Measurements from ENCODE around the gene ACBD6. TPM values are rescaled to one million over a fixed set of nuclear protein-coding genes. Genes with fewer than 3 reads are reported as not detected.
A peak's percentile ranks its signal among the peaks of the same experiment; 100 is the strongest.

The ACBD6 gene
- total RNA-seq, 2 experiments from 2014 or later = 45.6 to 46.8 TPM

DNA sequence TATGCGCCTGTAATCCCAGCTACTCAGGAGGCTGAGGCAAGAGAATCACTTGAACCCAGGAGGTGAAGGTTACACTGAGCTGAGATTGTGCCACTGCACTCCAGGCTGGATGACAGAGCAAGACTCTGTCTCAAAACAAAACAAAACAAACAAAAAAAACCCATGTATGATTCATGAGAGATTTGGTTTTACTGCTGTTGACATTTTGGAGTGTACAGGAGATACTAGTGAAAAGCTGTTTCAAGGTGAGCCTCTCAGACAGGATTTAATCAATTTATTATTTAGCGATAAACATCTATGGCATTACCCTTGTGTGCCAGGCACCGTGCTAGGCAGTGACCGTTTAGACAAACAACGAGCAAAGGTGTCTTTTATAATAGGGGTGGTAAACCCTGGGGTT lies 255.8 kb downstream of the ACBD6 start:
- Mint-ChIP-seq H3K4me1 (peaks cover 4% of the 10 kb centered on the region), H3K4me3 (no peak overlapping the region), H3K36me3 (ENCODE audit: low read depth) (no peaks in the 10 kb centered on the region), H3K9me3 (ENCODE audit: low read depth) (no peaks in the 10 kb centered on the region), H3K27me3 (peaks cover 29% of the 10 kb centered on the region), H3K27ac (no peak overlapping the region)
- intact Hi-C loops (cut with DNase I, micrococcal nuclease) = no loop called here
- DNase-seq = no peak
- POLR2A ChIA-PET = interaction anchor here (0.7 kb wide), 1 partner anchor 255 kb away, joined by 3 read pairs; no protein-coding TSS in a partner anchor
- CTCF ChIA-PET = interaction anchor here (1.5 kb wide), 1 partner anchor 30 kb away, joined by 4 read pairs; no protein-coding TSS in a partner anchor
- ATAC-seq = peak; percentile 36

DNA sequence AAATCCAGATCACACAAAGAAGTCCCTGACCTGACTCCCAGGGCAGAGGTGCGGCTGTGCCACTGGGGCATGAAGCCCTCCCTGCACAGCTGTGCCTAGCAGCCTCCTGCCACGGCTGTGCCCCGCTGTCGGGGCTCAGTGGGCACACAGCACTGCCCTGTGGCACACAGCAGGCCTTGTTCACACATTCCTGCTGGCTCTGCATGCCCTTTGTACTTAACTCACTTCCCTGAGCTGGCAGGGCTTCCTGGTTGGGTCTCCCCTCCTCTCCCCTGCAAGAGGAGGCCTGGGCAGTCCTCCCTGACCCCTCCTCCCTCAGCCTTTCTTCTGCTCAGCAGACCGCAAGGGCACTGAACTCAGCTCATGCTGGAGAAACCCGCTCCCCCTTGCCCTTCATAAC lies 257.5 kb downstream of the ACBD6 start:
- ATAC-seq (no peak), DNase-seq (no peak)
- Mint-ChIP-seq H3K27me3 (peaks cover 37% of the 10 kb centered on the region), H3K9me3 (ENCODE audit: low read depth) (no peaks in the 10 kb centered on the region), H3K4me1 (peaks cover 4% of the 10 kb centered on the region), H3K27ac (no peak overlapping the region), H3K36me3 (ENCODE audit: low read depth) (no peaks in the 10 kb centered on the region), H3K4me3 (no peak overlapping the region)
- ChIA-PET CTCF (no interaction called here), POLR2A (no interaction called here)
- intact Hi-C loops (cut with DNase I, micrococcal nuclease) = no loop called here

DNA sequence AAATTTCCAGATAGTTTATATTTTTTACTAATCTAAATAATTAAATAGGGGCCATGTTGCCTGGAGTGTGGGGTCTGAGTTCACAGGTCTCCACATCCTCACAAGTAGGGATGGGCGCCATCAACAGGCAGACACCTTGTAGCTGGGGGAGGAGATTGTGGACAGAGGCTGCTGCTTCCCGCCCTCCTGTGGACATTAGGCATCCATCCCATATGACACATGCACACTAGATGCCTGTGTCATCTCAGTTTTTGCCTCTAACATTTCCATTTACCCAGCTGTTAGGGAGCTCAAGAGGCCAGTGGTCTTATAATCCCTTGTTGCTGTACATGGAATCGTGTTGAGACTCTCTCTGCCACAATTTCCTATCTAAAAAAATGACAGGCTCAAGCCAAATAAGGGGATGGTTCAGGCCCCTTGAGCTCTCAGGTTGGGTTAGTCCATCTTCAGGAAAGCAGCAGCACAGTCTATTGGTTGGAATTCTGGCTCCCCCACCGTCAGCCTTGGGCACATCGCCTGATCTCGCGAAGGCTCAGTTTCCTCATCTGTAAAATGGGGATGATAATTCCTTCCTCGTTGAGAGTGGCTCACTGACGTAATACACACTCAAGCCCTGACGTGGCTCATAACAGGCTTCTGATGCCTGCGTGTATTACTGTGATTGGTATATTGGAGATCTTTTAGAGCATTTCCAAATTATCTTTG lies 258.7 kb downstream of the ACBD6 start:
- peaks cover 4% of the 10 kb centered on the region for H3K4me1 Mint-ChIP-seq
- DNase-seq (no peak), ATAC-seq (no peak)
- no peaks in the 10 kb centered on the region for H3K9me3 Mint-ChIP-seq (ENCODE audit: low read depth)
- peaks cover 43% of the 10 kb centered on the region for H3K27me3 Mint-ChIP-seq
- ChIA-PET POLR2A (no interaction called here), CTCF (interaction anchor here (1.4 kb wide), 1 partner anchor 239 kb away, joined by 3 read pairs; no protein-coding TSS in a partner anchor)
- intact Hi-C loops (cut with DNase I, micrococcal nuclease) = no loop called here
- no peak overlapping the region for H3K4me3 Mint-ChIP-seq
- no peaks in the 10 kb centered on the region for H3K36me3 Mint-ChIP-seq (ENCODE audit: low read depth)
- no peak overlapping the region for H3K27ac Mint-ChIP-seq

DNA sequence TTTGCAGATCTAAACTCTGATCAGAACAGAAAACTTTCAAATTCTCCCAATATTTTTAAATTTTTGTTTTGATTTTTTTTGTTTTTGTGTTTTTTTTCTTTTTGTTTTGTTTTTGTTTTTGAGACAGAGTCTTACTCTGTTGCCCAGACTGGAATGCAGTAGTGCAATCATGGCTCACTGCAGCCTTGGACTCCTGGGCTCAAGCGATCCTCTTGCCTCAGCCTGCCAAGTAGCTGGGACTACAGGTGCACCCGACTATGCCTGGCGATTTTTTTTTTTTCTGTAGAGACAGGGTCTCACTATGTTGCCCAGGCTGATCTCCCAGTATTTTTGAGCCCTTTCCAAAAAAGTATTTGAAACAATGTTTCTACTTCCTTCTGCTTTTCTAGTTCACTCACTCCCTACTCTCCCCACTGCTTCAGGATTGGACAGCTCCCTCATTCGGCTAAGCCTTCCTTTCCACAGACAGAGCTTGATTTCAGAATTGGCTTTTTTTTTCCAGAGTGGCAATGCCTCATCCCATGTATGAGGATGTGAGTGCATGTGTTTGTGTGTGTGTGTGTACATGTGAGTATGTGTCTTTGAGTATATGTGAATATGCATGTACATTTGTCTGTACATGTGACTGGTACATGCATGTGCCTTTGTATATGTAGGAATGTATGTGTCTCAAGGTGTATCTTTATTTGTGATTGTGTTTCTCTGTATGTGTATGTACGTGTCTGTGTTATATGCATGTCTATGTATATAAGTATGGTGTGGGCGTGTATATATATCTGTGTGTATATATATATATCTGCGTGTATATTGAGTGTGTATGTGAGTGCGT lies 260.4 kb downstream of the ACBD6 start:
- POLR2A ChIA-PET = no interaction called here
- DNase-seq (no peak), ATAC-seq (no peak)
- Mint-ChIP-seq H3K36me3 (ENCODE audit: low read depth) (no peaks in the 10 kb centered on the region), H3K4me3 (no peak overlapping the region), H3K27me3 (peaks cover 58% of the 10 kb centered on the region), H3K4me1 (peaks cover 5% of the 10 kb centered on the region), H3K9me3 (ENCODE audit: low read depth) (no peaks in the 10 kb centered on the region), H3K27ac (no peak overlapping the region)
- CTCF ChIA-PET = interaction anchor here (1.1 to 1.4 kb wide), 3 partner anchors 11 to 240 kb away, joined by 3 to 5 read pairs (median 4); no protein-coding TSS in a partner anchor
- intact Hi-C loops (cut with DNase I, micrococcal nuclease) = no loop called here

DNA sequence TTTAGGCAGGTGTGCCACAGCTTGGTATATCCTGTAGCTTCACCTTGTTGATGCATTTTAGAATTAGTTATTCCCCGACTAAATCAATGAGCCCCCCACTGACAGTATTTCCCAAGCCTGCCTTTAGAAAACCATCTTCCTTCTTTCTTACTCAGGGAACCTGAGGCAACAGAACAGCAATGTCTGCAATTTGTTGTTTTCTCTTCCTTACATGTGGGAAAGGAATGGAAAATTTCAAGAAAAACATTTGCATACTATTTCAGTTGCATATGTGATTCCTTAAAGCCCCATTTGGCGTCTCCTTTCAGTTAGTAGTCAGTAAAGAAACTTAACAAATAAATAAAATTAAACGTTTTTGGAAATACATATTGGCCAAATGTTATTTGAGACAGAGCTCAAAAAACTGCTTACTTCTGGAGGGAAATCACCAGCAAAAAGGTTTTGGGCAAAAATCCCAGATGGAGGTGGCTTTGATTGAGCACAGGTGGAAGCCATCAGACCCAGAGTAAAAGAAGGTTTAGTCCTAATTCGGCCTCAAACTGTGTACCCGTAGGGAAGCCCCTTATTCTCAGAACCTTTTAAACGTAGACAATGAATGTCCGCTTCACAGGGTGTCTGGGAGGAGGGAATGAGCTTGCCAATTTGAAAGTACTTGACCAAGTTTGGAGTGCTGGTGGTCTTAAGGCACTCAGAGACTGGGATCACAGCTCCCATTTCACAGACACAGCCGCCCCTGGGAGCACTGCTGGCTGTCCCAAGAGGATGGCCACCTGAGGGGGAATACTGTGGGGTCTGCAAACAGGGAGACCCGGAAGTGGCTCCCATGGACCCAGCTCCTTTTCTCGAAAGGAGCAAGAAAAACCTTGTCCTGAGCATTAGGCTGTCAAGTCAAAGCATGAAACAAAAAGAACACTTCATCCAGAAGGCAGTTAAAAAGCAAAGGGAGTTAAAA lies 263.0 kb downstream of the ACBD6 start:
- no peak for ATAC-seq
- POLR2A ChIA-PET = no interaction called here
- Mint-ChIP-seq H3K4me1 (peaks cover 14% of the 10 kb centered on the region), H3K27ac (no peak overlapping the region), H3K9me3 (ENCODE audit: low read depth) (no peaks in the 10 kb centered on the region), H3K4me3 (no peak overlapping the region), H3K27me3 (peaks cover 75% of the 10 kb centered on the region), H3K36me3 (ENCODE audit: low read depth) (no peaks in the 10 kb centered on the region)
- CTCF ChIA-PET = interaction anchor here (0.5 to 1.6 kb wide), 6 partner anchors 14 to 1043 kb away, joined by 3 to 7 read pairs (median 3); no protein-coding TSS in a partner anchor
- intact Hi-C loops (cut with DNase I, micrococcal nuclease) = no loop called here
- DNase-seq = no peak

DNA sequence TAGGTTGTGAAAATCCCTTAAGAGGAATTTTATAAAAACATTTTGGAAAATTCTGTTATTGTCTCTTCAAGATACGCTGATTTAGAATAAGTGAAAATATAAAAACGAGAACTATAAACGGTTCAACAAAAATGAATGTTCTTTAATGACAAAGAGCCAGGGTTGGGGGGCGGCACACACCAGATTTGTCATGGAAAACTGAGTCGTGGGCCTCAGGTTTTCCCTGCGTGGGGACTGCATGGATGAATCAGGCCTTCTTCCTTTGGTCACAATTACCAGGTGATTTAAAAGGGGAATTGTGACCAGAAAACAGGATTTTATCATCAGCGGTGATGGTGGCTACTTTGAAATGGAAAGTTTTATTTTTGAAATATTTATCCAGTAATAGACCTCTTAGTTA lies 263.7 kb downstream of the ACBD6 start:
- intact Hi-C loops (cut with DNase I, micrococcal nuclease) = no loop called here
- CTCF ChIA-PET = interaction anchor here (0.9 to 1.6 kb wide), 2 partner anchors 14 to 239 kb away, joined by 3 to 7 read pairs; no protein-coding TSS in a partner anchor
- ATAC-seq = no peak

More for the DNA sequence above, 263.7 kb downstream of the ACBD6 start:
- no peak for DNase-seq
- POLR2A ChIA-PET = no interaction called here
- peaks cover 79% of the 10 kb centered on the region for H3K27me3 Mint-ChIP-seq
- H3K27ac Mint-ChIP-seq = no peak overlapping the region
- H3K36me3 Mint-ChIP-seq (ENCODE audit: low read depth) = no peaks in the 10 kb centered on the region
- H3K4me3 Mint-ChIP-seq = no peak overlapping the region
- peaks cover 20% of the 10 kb centered on the region for H3K4me1 Mint-ChIP-seq
- no peaks in the 10 kb centered on the region for H3K9me3 Mint-ChIP-seq (ENCODE audit: low read depth)

Small RNA genes within 50 kb of the gene (microRNA-seq; reads per million reads assigned to microRNA genes)
- not detected for gene MIR3121 (ENCODE audit: borderline replicate concordance)

Other genes starting within 250 kb of the ACBD6 start
- gene OVAAL, start 56.4 kb upstream of the ACBD6 start, total RNA-seq = not detected
- 10 to 100 TPM; 18.4 to 25.2 TPM for gene XPR1, start 129.4 kb upstream of the ACBD6 start, total RNA-seq

Data from activated CD4-positive, alpha-beta T cell treated with anti-CD3 and anti-CD28 coated beads for 36 hours (primary cell).